ENCODE measurements around the gene ERC1. TPM values are rescaled to one million over a fixed set of nuclear protein-coding genes. Genes with fewer than 3 reads are reported as not detected.

Gene ERC1
- total and polyA plus RNA-seq, 2 of the 4 experiments (the other 2 are of a cell fraction), result 11.6 to 25.6 TPM

- peak overlapping the region; percentile 92 for H3K23ac ChIP-seq (ENCODE audit: low read depth, low read length)
- 0% methylated on average over 1 of the region's 5 CpGs; no CpG with 5 or more reads in 1 of the 2 experiments for WGBS, 2 experiments (ENCODE audit: extremely low coverage in 2 of 2, insufficient read length in 1 of 2)
- H3K4me2 ChIP-seq (ENCODE audit: low read depth, low read length), result peak overlapping the region; percentile 88
- peaks cover 6 to 21% of the 10 kb centered on the region in 2 experiments; a peak in 3 of 4 replicates for H3K79me1 ChIP-seq (ENCODE audit: low read depth in 1 of 2, low read length in 2 of 2)
- H3K27me3 ChIP-seq (ENCODE audit: control insufficient read depth, insufficient read depth, low read length), result no peaks in the 10 kb centered on the region
- dilution Hi-C loops (cut with HindIII; ENCODE audit: low sequenced_read_pairs, unreplicated experiment) (no loop called here), in situ Hi-C loops (cut with MboI; ENCODE audit: low sequenced_read_pairs) (no loop called here), intact Hi-C loops (cut with micrococcal nuclease) (loop anchor here (2.0 kb wide), 2 partner anchors 29 to 103 kb away; no protein-coding TSS in a partner anchor)
- H2BK15ac ChIP-seq (ENCODE audit: low read depth, low read length), result 0 out of 3 replicates have a peak overlapping the region, but pooled peaks have one; percentile 27
- peaks cover 15% of the 10 kb centered on the region for H3K4me1 ChIP-seq (ENCODE audit: control insufficient read depth, insufficient read depth, low read length)
- H3K9me1 ChIP-seq (ENCODE audit: insufficient read depth, low read length), result peaks cover 9% of the 10 kb centered on the region; the same call in 1 of the 2 replicates
- peak overlapping the region; percentile 91 for H3K56ac ChIP-seq (ENCODE audit: extremely low read depth, insufficient read depth, low read length)
- H3K18ac ChIP-seq (ENCODE audit: low read depth, low read length), result peak overlapping the region; percentile 97
- peak overlapping the region; percentile 96 for H4K91ac ChIP-seq (ENCODE audit: insufficient read depth, low read depth, low read length)
- peak overlapping the region; percentile 79 for H2AK5ac ChIP-seq (ENCODE audit: low read depth, low read length)
- H2BK120ac ChIP-seq (ENCODE audit: low read depth, low read length), result peak overlapping the region; percentile 98
- H2BK5ac ChIP-seq (ENCODE audit: low read depth, low read length, poor library complexity, severe bottlenecking), result peak overlapping the region; percentile 98
- H3K36me3 ChIP-seq (ENCODE audit: control insufficient read depth, insufficient read depth, low read length), result no peaks in the 10 kb centered on the region
- peak overlapping the region; percentile 97 for H3K4ac ChIP-seq (ENCODE audit: low read depth, low read length)
- H3K9ac ChIP-seq (ENCODE audit: low read depth, low read length), result peak overlapping the region; percentile 52
- POLR2A ChIA-PET (ENCODE audit: unreplicated experiment), result interaction anchor here (0.5 to 0.9 kb wide), 2 partner anchors 31 to 108 kb away, joined by 3 read pairs; no protein-coding TSS in a partner anchor
- peak overlapping the region; percentile 57; the same call in 1 of the 2 replicates for H4K5ac ChIP-seq (ENCODE audit: low read depth, low read length)
- no TSS peak for BruUV-seq (replicated peaks)
- peak overlapping the region; percentile 5; the same call in 1 of the 2 replicates for H3K4me3 ChIP-seq (ENCODE audit: insufficient read depth, low read depth, low read length)
- no peak overlapping the region for H2AFZ ChIP-seq (replicated peaks; ENCODE audit: low read length, poor library complexity)
- H3K9me3 ChIP-seq (ENCODE audit: control insufficient read depth, insufficient read depth, low read length), result no peaks in the 10 kb centered on the region
- H3K14ac ChIP-seq (replicated peaks; ENCODE audit: low read depth, low read length), result peak overlapping the region; percentile 97
- H4K20me1 ChIP-seq (ENCODE audit: insufficient read depth, low read length), result peaks cover 3% of the 10 kb centered on the region; the same call in 1 of the 2 replicates
- ATAC-seq (ENCODE audit: low read depth), result peak; percentile 77
- peak; percentile 99 for DNase-seq
- no peak overlapping the region for H2AK9ac ChIP-seq (replicated peaks; ENCODE audit: low read depth, low read length, poor library complexity)
- CTCF ChIA-PET, result interaction anchor here (2.0 kb wide), 1 partner anchor 356 kb away, joined by 11 read pairs; no protein-coding TSS in a partner anchor
- peak overlapping the region; percentile 97 for H2BK20ac ChIP-seq (ENCODE audit: low read depth, low read length)
- H3K27ac ChIP-seq (ENCODE audit: insufficient read depth, low read length), result peak overlapping the region; percentile 93
- peak overlapping the region; percentile 93 to 96 for H4K8ac ChIP-seq (ENCODE audit: low read depth in 2 of 2, low read length in 2 of 2)
- TF ChIP-seq RAD21 (IDR thresholded peaks at IDR 0.05; ENCODE audit: low read length) (peak; percentile 39), CTCF (conservative IDR thresholded peaks at IDR 0.05; ENCODE audit: low read depth, low read length) (no peak), CHD1 (IDR thresholded peaks at IDR 0.05; ENCODE audit: low read depth, low read length) (0 out of 2 replicates have a peak, but pooled peaks have one; percentile 43), BHLHE40 (IDR thresholded peaks at IDR 0.05; ENCODE audit: low read depth, low read length) (peak; percentile 54; the same call in 1 of the 2 replicates), MAFK (IDR thresholded peaks at IDR 0.05; ENCODE audit: low read depth, low read length) (no peak; the same call in 1 of the 2 replicates), RFX5 (IDR thresholded peaks at IDR 0.05; ENCODE audit: low read depth, low read length) (no peak), SMC3 (IDR thresholded peaks at IDR 0.05; ENCODE audit: low read depth, low read length) (no peak; the same call in none of the 2 replicates), RCOR1 (IDR thresholded peaks at IDR 0.05; ENCODE audit: insufficient replicate concordance, low read length) (peak; percentile 86), NFE2L2 (IDR thresholded peaks at IDR 0.05; ENCODE audit: low read depth, low read length) (no peak), CEBPB (IDR thresholded peaks at IDR 0.05; ENCODE audit: low read depth, low read length) (peak; percentile 25; the same call in 1 of the 2 replicates), MAZ (IDR thresholded peaks at IDR 0.05; ENCODE audit: borderline replicate concordance, low read depth, low read length) (no peak), USF2 (IDR thresholded peaks at IDR 0.05; ENCODE audit: low read depth, low read length) (no peak), MXI1 (IDR thresholded peaks at IDR 0.05; ENCODE audit: borderline replicate concordance, low read depth, low read length) (peak; percentile 93)
Observed at GRCh38 chr12:1474041-1474573, 483.1 kb downstream of the ERC1 start.
